Coronary artery (tissue), 2 donors: ENCODE data around the gene TCF12.
"Not testable (repeated sequence)": the region's sequence is repeated elsewhere in the genome, so short reads cannot be mapped to it uniquely, and the experiment has no call there.

ENCODE experiments used
- DNase-seq: peaks from one replicate; pipeline ENCODE4 v3.0.0-alpha.2; 2017; ENCODE audit warnings: low spot score
- H3K27ac ChIP-seq, 2 donors: fragments of 200-600 bp; sonication (generic); one replicate each; pipeline ENCODE4 v1.5.1; 2016 to 2019
- H3K4me3 ChIP-seq: fragments of 200-600 bp; sonication (generic); 2 replicates; pipeline ENCODE4 v1.5.1; 2016; ENCODE audit warnings: mild to moderate bottlenecking, moderate library complexity
- CTCF ChIP-seq: fragments of 200-600 bp; sonication (generic); IDR thresholded peaks from one replicate; pipeline ENCODE4 v1.5.1; 2019; ENCODE audit warnings: antibody characterized with exemption

Gene TCF12

GRCh38 chr15:57144448-57144847, 226.0 kb downstream of the TCF12 start:
- no peak for TF ChIP-seq CTCF
- Histone ChIP-seq H3K27ac (no peak overlapping the region), H3K4me3 (no peak overlapping the region)
- DNase-seq = no peak

GRCh38 chr15:57146506-57147201, 228.2 kb downstream of the TCF12 start:
- peak overlapping the region in 1 of 2 donors; percentile 78 for H3K27ac ChIP-seq
- no peak for DNase-seq
- H3K4me3 ChIP-seq = peak overlapping the region; percentile 62
- peak; percentile 27 for TF ChIP-seq CTCF

GRCh38 chr15:57147621-57148020, 229.2 kb downstream of the TCF12 start:
- no peak for DNase-seq
- no peak overlapping the region for H3K27ac ChIP-seq
- no peak overlapping the region for H3K4me3 ChIP-seq
- TF ChIP-seq CTCF = no peak

- TF ChIP-seq CTCF = no peak
- no peak for DNase-seq
- Histone ChIP-seq H3K4me3 (no peak overlapping the region), H3K27ac (no peak overlapping the region)
Measured at GRCh38 chr15:57148262-57148661, 229.8 kb downstream of the TCF12 start.

GRCh38 chr15:57149196-57149595, 230.8 kb downstream of the TCF12 start:
- DNase-seq = no peak
- peak overlapping the region in 1 of 2 donors; percentile 39 for H3K27ac ChIP-seq
- no peak for TF ChIP-seq CTCF
- H3K4me3 ChIP-seq = no peak overlapping the region

- no peak overlapping the region for H3K4me3 ChIP-seq
- DNase-seq = no peak
- peak overlapping the region in 1 of 2 donors; percentile 43 for H3K27ac ChIP-seq
- TF ChIP-seq CTCF = no peak
Measured at GRCh38 chr15:57150066-57150865, 231.8 kb downstream of the TCF12 start.

- not testable (repeated sequence) for DNase-seq, H3K4me3 ChIP-seq, H3K27ac ChIP-seq
Measured at GRCh38 chr15:57150866-57151203, 232.4 kb downstream of the TCF12 start.
